ENCODE data around the gene KRTAP10-2. TPM values are rescaled to one million over a fixed set of nuclear protein-coding genes. Genes with fewer than 3 reads are reported as not detected.

The KRTAP10-2 gene
- total and polyA plus RNA-seq, 2 experiments from 2014 or later = not detected

- in situ Hi-C loops (cut with MboI) = loop anchor here (10.0 to 25.0 kb wide), 2 partner anchors 280 to 422 kb away; partner anchors contain the start of gene SLX9
- no peak overlapping the region for H3K4me3 ChIP-seq
- H3K9me3 ChIP-seq (ENCODE audit: low read depth) = no peaks in the 10 kb centered on the region
- no peak overlapping the region for H3K4me2 ChIP-seq (ENCODE audit: unreplicated experiment)
- H3K9ac ChIP-seq = no peak overlapping the region
- TF ChIP-seq EZH2 (IDR thresholded peaks at IDR 0.05; ENCODE audit: insufficient read depth, poor library complexity, severe bottlenecking) (no peak), EZH2phosphoT487 (IDR thresholded peaks at IDR 0.05; ENCODE audit: insufficient read depth, low read depth) (no peak)
- DNase-seq = no peak
- H3F3A ChIP-seq (ENCODE audit: insufficient read depth) = no peaks in the 10 kb centered on the region
- no peaks in the 10 kb centered on the region for H3K79me2 ChIP-seq (ENCODE audit: insufficient read depth)
- no peaks in the 10 kb centered on the region for H4K20me1 ChIP-seq (ENCODE audit: insufficient read depth)
- H3K27me3 ChIP-seq (replicated peaks; ENCODE audit: insufficient read depth) = peaks cover 7% of the 10 kb centered on the region; the same call in 1 of the 2 replicates
- no peak overlapping the region for H3K27ac ChIP-seq
- no peaks in the 10 kb centered on the region for H3K36me3 ChIP-seq (ENCODE audit: low read depth)
- H3K4me1 ChIP-seq (ENCODE audit: insufficient read depth) = no peaks in the 10 kb centered on the region
- 34 to 35% methylated on average over 11 of the region's 11 CpGs for WGBS, 2 experiments (ENCODE audit: low coverage in 1 of 2, low lambda C conversion rate in 2 of 2, missing lambda C conversion rate in 2 of 2)
- no peaks in the 10 kb centered on the region for H3K9me2 ChIP-seq (ENCODE audit: insufficient read depth)
- H2AFZ ChIP-seq = no peak overlapping the region
Measured at GRCh38 chr21:44514746-44515358, 36.5 kb downstream of the KRTAP10-2 start.

GRCh38 chr21:44514218-44514520 lies 37.1 kb downstream of the KRTAP10-2 start:
- TF ChIP-seq EZH2 (IDR thresholded peaks at IDR 0.05; ENCODE audit: insufficient read depth, poor library complexity, severe bottlenecking) = no peak
- no peak for TF ChIP-seq EZH2phosphoT487 (IDR thresholded peaks at IDR 0.05; ENCODE audit: insufficient read depth, low read depth)
- no peaks in the 10 kb centered on the region for H3K4me1 ChIP-seq (ENCODE audit: insufficient read depth)
- no peak overlapping the region for H3K9ac ChIP-seq
- H3K27ac ChIP-seq = no peak overlapping the region
- no peak for DNase-seq
- no peak overlapping the region for H3K4me3 ChIP-seq
- no peak overlapping the region for H2AFZ ChIP-seq
- no peaks in the 10 kb centered on the region for H4K20me1 ChIP-seq (ENCODE audit: insufficient read depth)
- peaks cover 7% of the 10 kb centered on the region; the same call in 1 of the 2 replicates for H3K27me3 ChIP-seq (replicated peaks; ENCODE audit: insufficient read depth)
- no peaks in the 10 kb centered on the region for H3K9me2 ChIP-seq (ENCODE audit: insufficient read depth)
- H3K4me2 ChIP-seq (ENCODE audit: unreplicated experiment) = no peak overlapping the region
- in situ Hi-C loops (cut with MboI) = loop anchor here (10.0 to 25.0 kb wide), 2 partner anchors 281 to 423 kb away; partner anchors contain the start of gene SLX9
- no peaks in the 10 kb centered on the region for H3F3A ChIP-seq (ENCODE audit: insufficient read depth)
- H3K79me2 ChIP-seq (ENCODE audit: insufficient read depth) = no peaks in the 10 kb centered on the region
- no peaks in the 10 kb centered on the region for H3K9me3 ChIP-seq (ENCODE audit: low read depth)
- 52 to 61% methylated on average over 7 of the region's 7 CpGs for WGBS, 2 experiments (ENCODE audit: low coverage in 1 of 2, low lambda C conversion rate in 2 of 2, missing lambda C conversion rate in 2 of 2)
- H3K36me3 ChIP-seq (ENCODE audit: low read depth) = no peaks in the 10 kb centered on the region

GRCh38 chr21:44513389-44514217 lies 37.7 kb downstream of the KRTAP10-2 start:
- H4K20me1 ChIP-seq (ENCODE audit: insufficient read depth) = no peaks in the 10 kb centered on the region
- H3K79me2 ChIP-seq (ENCODE audit: insufficient read depth) = no peaks in the 10 kb centered on the region
- no peaks in the 10 kb centered on the region for H3F3A ChIP-seq (ENCODE audit: insufficient read depth)
- no peaks in the 10 kb centered on the region for H3K9me2 ChIP-seq (ENCODE audit: insufficient read depth)
- no peak overlapping the region for H3K9ac ChIP-seq
- no peak overlapping the region for H3K27ac ChIP-seq
- H3K4me3 ChIP-seq = no peak overlapping the region
- H3K36me3 ChIP-seq (ENCODE audit: low read depth) = no peaks in the 10 kb centered on the region
- DNase-seq = no peak
- H3K9me3 ChIP-seq (ENCODE audit: low read depth) = no peaks in the 10 kb centered on the region
- no peaks in the 10 kb centered on the region for H3K4me1 ChIP-seq (ENCODE audit: insufficient read depth)
- in situ Hi-C loops (cut with MboI) = loop anchor here (10.0 to 25.0 kb wide), 2 partner anchors 281 to 424 kb away; partner anchors contain the start of gene SLX9
- H2AFZ ChIP-seq = no peak overlapping the region
- WGBS, 2 experiments (ENCODE audit: low coverage in 1 of 2, low lambda C conversion rate in 2 of 2, missing lambda C conversion rate in 2 of 2) = 74 to 75% methylated on average over 12 to 15 of the region's 15 CpGs
- TF ChIP-seq EZH2phosphoT487 (IDR thresholded peaks at IDR 0.05; ENCODE audit: insufficient read depth, low read depth) (no peak), EZH2 (IDR thresholded peaks at IDR 0.05; ENCODE audit: insufficient read depth, poor library complexity, severe bottlenecking) (no peak)
- no peak overlapping the region for H3K4me2 ChIP-seq (ENCODE audit: unreplicated experiment)
- H3K27me3 ChIP-seq (replicated peaks; ENCODE audit: insufficient read depth) = peaks cover 7% of the 10 kb centered on the region; the same call in 1 of the 2 replicates

GRCh38 chr21:44512496-44513388 lies 38.6 kb downstream of the KRTAP10-2 start:
- Histone ChIP-seq H3K4me1 (ENCODE audit: insufficient read depth) (no peaks in the 10 kb centered on the region), H3K9me3 (ENCODE audit: low read depth) (no peaks in the 10 kb centered on the region), H3K79me2 (ENCODE audit: insufficient read depth) (no peaks in the 10 kb centered on the region), H3K27me3 (replicated peaks; ENCODE audit: insufficient read depth) (peaks cover 7% of the 10 kb centered on the region; the same call in 1 of the 2 replicates), H2AFZ (no peak overlapping the region), H3K9ac (no peak overlapping the region), H3K9me2 (ENCODE audit: insufficient read depth) (no peaks in the 10 kb centered on the region), H3K4me3 (no peak overlapping the region), H3K27ac (no peak overlapping the region), H3F3A (ENCODE audit: insufficient read depth) (no peaks in the 10 kb centered on the region), H3K36me3 (ENCODE audit: low read depth) (no peaks in the 10 kb centered on the region), H3K4me2 (ENCODE audit: unreplicated experiment) (no peak overlapping the region), H4K20me1 (ENCODE audit: insufficient read depth) (no peaks in the 10 kb centered on the region)
- TF ChIP-seq EZH2phosphoT487 (IDR thresholded peaks at IDR 0.05; ENCODE audit: insufficient read depth, low read depth) (no peak), EZH2 (IDR thresholded peaks at IDR 0.05; ENCODE audit: insufficient read depth, poor library complexity, severe bottlenecking) (no peak)
- in situ Hi-C loops (cut with MboI) = loop anchor here (10.0 to 25.0 kb wide), 2 partner anchors 282 to 425 kb away; partner anchors contain the start of gene SLX9
- no peak for DNase-seq
- 51 to 60% methylated on average over 20 to 21 of the region's 21 CpGs for WGBS, 2 experiments (ENCODE audit: low coverage in 1 of 2, low lambda C conversion rate in 2 of 2, missing lambda C conversion rate in 2 of 2)

All from GM23248 (cell line).